ENCODE data around the gene MANSC4.
A peak's percentile ranks its signal among the peaks of the same experiment; 100 is the strongest.

The MANSC4 gene

GRCh38 chr12:27779920-27780611, at the start of gene MANSC4, which contains the start of gene KLHL42:
TSS of gene MANSC4 (minus strand) at chr12:27780236. CDS start at chr12:27771276, 8,960 bp downstream.
TSS of gene KLHL42 (plus strand) at chr12:27780233. CDS start at chr12:27780331, 98 bp downstream.
- DNase-seq (ENCODE audit: extremely low spot score), result peak; percentile 70
- TF ChIP-seq ELF4 (IDR thresholded peaks at IDR 0.05) (no peak), L3MBTL2 (conservative IDR thresholded peaks at IDR 0.05) (no peak), PKNOX1 (IDR thresholded peaks at IDR 0.05) (no peak), FOXM1 (IDR thresholded peaks at IDR 0.05; ENCODE audit: borderline replicate concordance) (no peak), NFRKB (IDR thresholded peaks at IDR 0.05) (no peak), FOXA1 (IDR thresholded peaks at IDR 0.05) (no peak), ZNF384 (IDR thresholded peaks at IDR 0.05) (no peak)
- ChIA-PET POLR2A (interaction anchor here (0.6 to 2.3 kb wide), 15 partner anchors 8 to 499 kb away, joined by 3 to 11 read pairs (median 4); partner anchors contain the start of genes MRPS35 and PPFIBP1), CTCF (no interaction called here)

- ChIA-PET POLR2A (no interaction called here), CTCF (no interaction called here)
- no peak for DNase-seq (ENCODE audit: extremely low spot score)
- no peak for TF ChIP-seq CTBP1 (IDR thresholded peaks at IDR 0.05; ENCODE audit: borderline replicate concordance)
- no peak for TF ChIP-seq FOXM1 (IDR thresholded peaks at IDR 0.05; ENCODE audit: borderline replicate concordance)
- TF ChIP-seq ZNF384 (IDR thresholded peaks at IDR 0.05), result no peak
- no peak for TF ChIP-seq FOXA1 (IDR thresholded peaks at IDR 0.05)
- no peak for TF ChIP-seq SUZ12 (IDR thresholded peaks at IDR 0.05)
- TF ChIP-seq ELF4 (IDR thresholded peaks at IDR 0.05), result no peak
- TF ChIP-seq NFRKB (IDR thresholded peaks at IDR 0.05), result no peak
- TF ChIP-seq SP1 (IDR thresholded peaks at IDR 0.05), result no peak
- TF ChIP-seq L3MBTL2 (conservative IDR thresholded peaks at IDR 0.05), result no peak
- TF ChIP-seq TARDBP (IDR thresholded peaks at IDR 0.05), result no peak
- no peak for TF ChIP-seq BHLHE40 (IDR thresholded peaks at IDR 0.05; ENCODE audit: borderline replicate concordance)
- TF ChIP-seq PKNOX1 (IDR thresholded peaks at IDR 0.05), result no peak
- TF ChIP-seq HDGF (IDR thresholded peaks at IDR 0.05; ENCODE audit: borderline replicate concordance), result no peak
- TF ChIP-seq FOXK2 (IDR thresholded peaks at IDR 0.05), result no peak
- no peak for TF ChIP-seq ARNT (IDR thresholded peaks at IDR 0.05)
- no peak for TF ChIP-seq LEF1 (IDR thresholded peaks at IDR 0.05; ENCODE audit: borderline replicate concordance)
Measured at GRCh38 chr12:27828196-27828595, 48.2 kb upstream of the MANSC4 start.

- ChIA-PET CTCF (no interaction called here), POLR2A (no interaction called here)
- DNase-seq (ENCODE audit: extremely low spot score), result no peak
- TF ChIP-seq ARNT (IDR thresholded peaks at IDR 0.05) (no peak), FOXK2 (IDR thresholded peaks at IDR 0.05) (no peak), SP1 (IDR thresholded peaks at IDR 0.05) (no peak), SUZ12 (IDR thresholded peaks at IDR 0.05) (no peak)
Measured at GRCh38 chr12:27826076-27826475, 46.0 kb upstream of the MANSC4 start.

- TF ChIP-seq FOXK2 (IDR thresholded peaks at IDR 0.05) (no peak), SP1 (IDR thresholded peaks at IDR 0.05) (no peak), NFRKB (IDR thresholded peaks at IDR 0.05) (no peak), L3MBTL2 (conservative IDR thresholded peaks at IDR 0.05) (no peak), ZNF384 (IDR thresholded peaks at IDR 0.05) (no peak), PKNOX1 (IDR thresholded peaks at IDR 0.05) (no peak), HDGF (IDR thresholded peaks at IDR 0.05; ENCODE audit: borderline replicate concordance) (no peak), FOXM1 (IDR thresholded peaks at IDR 0.05; ENCODE audit: borderline replicate concordance) (no peak), SUZ12 (IDR thresholded peaks at IDR 0.05) (no peak), FOXA1 (IDR thresholded peaks at IDR 0.05) (no peak)
- DNase-seq (ENCODE audit: extremely low spot score), result no peak
- CTCF ChIA-PET, result no interaction called here
- POLR2A ChIA-PET, result no interaction called here
Measured at GRCh38 chr12:27824126-27824842, 44.2 kb upstream of the MANSC4 start.

- TF ChIP-seq HDGF (IDR thresholded peaks at IDR 0.05; ENCODE audit: borderline replicate concordance), result no peak
- no peak for TF ChIP-seq ZNF384 (IDR thresholded peaks at IDR 0.05)
- no peak for TF ChIP-seq LEF1 (IDR thresholded peaks at IDR 0.05; ENCODE audit: borderline replicate concordance)
- no peak for TF ChIP-seq PKNOX1 (IDR thresholded peaks at IDR 0.05)
- no peak for TF ChIP-seq TARDBP (IDR thresholded peaks at IDR 0.05)
- no peak for TF ChIP-seq SUZ12 (IDR thresholded peaks at IDR 0.05)
- no peak for TF ChIP-seq FOXK2 (IDR thresholded peaks at IDR 0.05)
- TF ChIP-seq FOXM1 (IDR thresholded peaks at IDR 0.05; ENCODE audit: borderline replicate concordance), result no peak
- no peak for TF ChIP-seq FOXA1 (IDR thresholded peaks at IDR 0.05)
- no peak for TF ChIP-seq ELF4 (IDR thresholded peaks at IDR 0.05)
- no peak for TF ChIP-seq ARNT (IDR thresholded peaks at IDR 0.05)
- no peak for TF ChIP-seq CTBP1 (IDR thresholded peaks at IDR 0.05; ENCODE audit: borderline replicate concordance)
- no peak for TF ChIP-seq SP1 (IDR thresholded peaks at IDR 0.05)
- TF ChIP-seq NFRKB (IDR thresholded peaks at IDR 0.05), result no peak
- no peak for TF ChIP-seq L3MBTL2 (conservative IDR thresholded peaks at IDR 0.05)
- no peak for TF ChIP-seq BHLHE40 (IDR thresholded peaks at IDR 0.05; ENCODE audit: borderline replicate concordance)
- ChIA-PET POLR2A (no interaction called here), CTCF (no interaction called here)
- no peak for DNase-seq (ENCODE audit: extremely low spot score)
Measured at GRCh38 chr12:27823038-27823437, 43.0 kb upstream of the MANSC4 start.
